VCaP (cell line): ENCODE results near the gene CASP7.
A peak's percentile ranks its signal among the peaks of the same experiment; 100 is the strongest.
"Not testable (repeated sequence)": the region's sequence is repeated elsewhere in the genome, so short reads cannot be mapped to it uniquely, and the experiment has no call there.

Experiments used
- H3K27ac ChIP-seq: fragments of 450-650 bp; 2 replicates; pipeline ENCODE4 v1.5.1; 2017
- CTCF ChIP-seq: fragments of 450-650 bp; conservative IDR thresholded peaks from 2 replicates; pipeline ENCODE4 v1.5.1; 2017; ENCODE audit warnings: mild to moderate bottlenecking, moderate library complexity

Gene CASP7

GRCh38 chr10:113754768-113755167 is 75.1 kb downstream of the CASP7 start:
- peak overlapping the region; percentile 85 for H3K27ac ChIP-seq
- TF ChIP-seq CTCF: no peak

DNA sequence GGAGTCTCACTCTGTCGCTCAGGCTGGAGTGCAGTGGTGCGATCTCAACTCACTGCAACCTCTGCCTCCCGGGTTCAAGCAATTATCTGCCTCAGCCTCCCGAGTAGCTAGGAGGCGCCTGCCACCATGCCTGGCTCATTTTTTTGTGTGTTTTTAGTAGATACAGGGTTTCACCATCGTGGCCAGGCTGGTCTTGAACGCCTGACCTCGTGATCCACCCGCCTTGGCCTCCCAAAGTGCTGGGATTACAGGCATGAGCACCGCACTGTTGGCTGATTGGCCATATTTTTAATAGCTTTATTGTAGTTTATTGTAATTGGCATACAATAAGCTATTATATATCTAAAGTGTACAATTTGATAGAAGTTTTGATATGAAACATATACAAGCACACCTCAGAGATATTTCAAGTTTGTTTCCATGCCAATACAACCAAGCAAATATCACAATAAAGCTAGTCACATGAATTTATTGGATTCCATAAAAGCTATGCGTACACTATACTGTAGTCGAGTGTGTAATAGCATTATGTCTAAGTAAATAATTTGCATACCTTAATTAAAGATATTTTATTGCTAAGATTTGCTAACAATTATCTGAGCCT is 77.3 kb downstream of the CASP7 start:
- H3K27ac ChIP-seq: peak overlapping the region; percentile 34
- TF ChIP-seq CTCF: no peak

DNA sequence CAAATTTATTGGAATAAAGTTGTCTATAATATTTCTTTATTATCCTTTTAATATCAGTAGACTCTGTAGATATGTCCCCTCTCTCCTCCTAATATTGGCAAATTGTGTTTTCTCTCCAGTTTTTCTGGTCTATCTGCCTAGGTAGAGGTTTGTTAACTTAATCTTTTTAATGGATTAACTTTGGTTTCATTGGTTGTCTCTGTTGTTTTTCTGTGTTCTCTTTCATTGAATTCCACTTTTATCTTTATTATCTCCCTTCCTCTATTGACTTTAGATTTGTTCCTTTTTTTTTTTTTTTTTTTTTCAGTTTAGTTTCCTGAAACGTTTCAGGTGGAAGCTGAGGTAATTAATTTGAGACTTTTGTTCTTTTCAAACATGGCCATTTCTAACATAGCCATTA is 82.4 kb downstream of the CASP7 start:
- peak overlapping the region; percentile 89 for H3K27ac ChIP-seq
- no peak for TF ChIP-seq CTCF

GRCh38 chr10:113764582-113764981 is 84.9 kb downstream of the CASP7 start:
- H3K27ac ChIP-seq: peak overlapping the region; percentile 89
- no peak for TF ChIP-seq CTCF

DNA sequence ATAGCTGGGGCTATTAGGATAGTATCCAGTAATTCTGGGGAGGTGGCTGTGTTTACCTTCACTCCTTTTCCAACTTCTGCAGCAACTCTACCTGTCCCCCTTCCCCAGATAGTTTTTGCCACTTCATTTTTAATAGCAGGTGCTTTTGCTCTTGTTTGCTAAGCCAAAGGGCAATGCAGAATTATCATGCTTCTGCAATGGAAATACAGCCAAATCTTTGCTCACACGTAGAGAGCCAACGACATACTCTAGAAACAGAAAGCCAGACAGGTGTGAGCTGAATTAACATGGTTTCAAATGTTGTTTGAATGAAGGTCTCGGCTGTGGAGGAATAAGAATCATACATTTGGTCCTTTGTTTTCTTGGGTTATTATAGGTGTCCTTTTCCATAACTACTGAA is 86.2 kb downstream of the CASP7 start:
- no peak for TF ChIP-seq CTCF
- H3K27ac ChIP-seq: peak overlapping the region; percentile 89

DNA sequence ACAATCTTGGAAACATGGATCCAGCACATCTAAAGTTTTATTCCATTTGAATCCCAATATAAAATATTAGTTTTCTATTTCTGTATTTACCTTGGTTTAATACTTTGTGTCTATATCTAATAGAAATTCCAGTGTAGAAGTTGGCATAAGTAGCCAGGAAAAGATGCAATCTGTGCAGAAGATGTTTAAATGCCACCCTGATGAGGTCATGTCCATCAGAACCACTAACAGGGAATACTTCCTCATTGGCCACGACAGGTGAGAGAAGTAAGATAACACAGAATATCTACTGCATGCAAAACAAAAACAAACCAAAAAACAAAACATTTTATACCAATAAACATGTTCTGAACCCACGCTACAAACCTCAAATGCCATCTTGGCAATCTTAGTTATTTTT is 87.5 kb downstream of the CASP7 start:
- TF ChIP-seq CTCF: no peak
- peak overlapping the region; percentile 89 for H3K27ac ChIP-seq

GRCh38 chr10:113770346-113770745 is 90.6 kb downstream of the CASP7 start:
- no peak overlapping the region for H3K27ac ChIP-seq
- TF ChIP-seq CTCF: no peak

- not testable (repeated sequence) for H3K27ac ChIP-seq
Measured at GRCh38 chr10:113771131-113771530, 91.4 kb downstream of the CASP7 start.
